PC-3 (cell line): ENCODE data around the gene ZMYND11.

Experiments used
- EZH2 ChIP-seq: fragments of 300-600 bp; sonication (generic); IDR thresholded peaks from one replicate; pipeline ENCODE4 v1.6.1; 2017; ENCODE audit warnings: antibody characterized with exemption, mild to moderate bottlenecking, low read length; ENCODE audit not compliant: unreplicated experiment
- EZH2phosphoT487 ChIP-seq: fragments of 300-600 bp; sonication (generic); IDR thresholded peaks from 2 replicates; pipeline ENCODE4 v1.6.1; 2018; ENCODE audit warnings: mild to moderate bottlenecking, antibody characterized with exemption, low read length, borderline replicate concordance
- TF ChIP-seq, protein P1 (sequence below): fragments of 300-600 bp; sonication (generic); conservative IDR thresholded peaks from 2 replicates; pipeline ENCODE4 v1.5.1; 2017; ENCODE audit warnings: antibody characterized with exemption, low read depth, mild to moderate bottlenecking, low read length

DNA sequence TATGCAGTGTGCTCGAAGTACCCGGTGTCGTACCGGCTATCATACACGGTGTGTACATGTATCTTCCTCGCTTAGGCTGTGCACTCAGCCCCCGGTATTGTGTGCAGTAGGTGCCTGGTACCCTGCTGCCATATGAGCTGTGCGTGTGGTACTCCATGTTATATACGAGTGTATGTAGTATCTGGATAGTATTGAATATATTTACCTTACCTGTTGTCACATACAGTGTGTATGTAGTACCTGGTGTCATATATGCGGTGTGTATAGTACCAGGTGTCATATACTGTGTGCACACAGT, 1.2 kb downstream of the ZMYND11 start:
- TF ChIP-seq, protein P1, sequence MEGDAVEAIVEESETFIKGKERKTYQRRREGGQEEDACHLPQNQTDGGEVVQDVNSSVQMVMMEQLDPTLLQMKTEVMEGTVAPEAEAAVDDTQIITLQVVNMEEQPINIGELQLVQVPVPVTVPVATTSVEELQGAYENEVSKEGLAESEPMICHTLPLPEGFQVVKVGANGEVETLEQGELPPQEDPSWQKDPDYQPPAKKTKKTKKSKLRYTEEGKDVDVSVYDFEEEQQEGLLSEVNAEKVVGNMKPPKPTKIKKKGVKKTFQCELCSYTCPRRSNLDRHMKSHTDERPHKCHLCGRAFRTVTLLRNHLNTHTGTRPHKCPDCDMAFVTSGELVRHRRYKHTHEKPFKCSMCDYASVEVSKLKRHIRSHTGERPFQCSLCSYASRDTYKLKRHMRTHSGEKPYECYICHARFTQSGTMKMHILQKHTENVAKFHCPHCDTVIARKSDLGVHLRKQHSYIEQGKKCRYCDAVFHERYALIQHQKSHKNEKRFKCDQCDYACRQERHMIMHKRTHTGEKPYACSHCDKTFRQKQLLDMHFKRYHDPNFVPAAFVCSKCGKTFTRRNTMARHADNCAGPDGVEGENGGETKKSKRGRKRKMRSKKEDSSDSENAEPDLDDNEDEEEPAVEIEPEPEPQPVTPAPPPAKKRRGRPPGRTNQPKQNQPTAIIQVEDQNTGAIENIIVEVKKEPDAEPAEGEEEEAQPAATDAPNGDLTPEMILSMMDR = no peak
- no peak for TF ChIP-seq EZH2phosphoT487
- TF ChIP-seq EZH2 = no peak
